Astrocyte of the cerebellum (primary cell): ENCODE results near the gene GYPC.

ENCODE experiments used
- DNase-seq: peaks from one replicate; pipeline ENCODE4 v3.0.0-alpha.2; 2011; ENCODE audit warnings: low read depth
- H3K4me3 ChIP-seq: 2 replicates; pipeline ENCODE4 v1.5.1; 2011; ENCODE audit warnings: mild to moderate bottlenecking, low read depth, low read length, moderate library complexity
- CTCF ChIP-seq: IDR thresholded peaks from 2 replicates; pipeline ENCODE4 v1.5.1; 2012; ENCODE audit warnings: low read length, low read depth, moderate library complexity, mild to moderate bottlenecking; ENCODE audit errors: missing control alignments
- in situ Hi-C: cut with HindIII; loops from 2 replicates; pipeline ENCODE4 v1.10.0; 2017; ENCODE audit warnings: low sequenced_read_pairs

Gene GYPC

GRCh38 chr2:126733795-126734194, 77.8 kb downstream of the GYPC start:
- no peak overlapping the region for H3K4me3 ChIP-seq
- in situ Hi-C loops = no loop called here
- no peak for TF ChIP-seq CTCF
- no peak for DNase-seq

GRCh38 chr2:126736133-126736874, 80.3 kb downstream of the GYPC start:
- TF ChIP-seq CTCF = no peak

GRCh38 chr2:126739141-126739540, 83.2 kb downstream of the GYPC start:
- no peak for DNase-seq
- no peak for TF ChIP-seq CTCF
- in situ Hi-C loops = no loop called here
- no peak overlapping the region for H3K4me3 ChIP-seq

More at GRCh38 chr2:126736133-126736874, 80.3 kb downstream of the GYPC start:
- peak; percentile 1 for DNase-seq
- in situ Hi-C loops = no loop called here
- no peak overlapping the region for H3K4me3 ChIP-seq

- in situ Hi-C loops = no loop called here
- no peak for TF ChIP-seq CTCF
- H3K4me3 ChIP-seq = no peak overlapping the region
- no peak for DNase-seq
These were observed 88.7 kb downstream of the GYPC start for GRCh38 chr2:126744640-126745039.
